Neuronal stem cell (in vitro differentiated cells): ENCODE measurements around the gene MARCHF3. TPM values are rescaled to one million over a fixed set of nuclear protein-coding genes. Genes with fewer than 3 reads are reported as not detected.
A peak's percentile ranks its signal among the peaks of the same experiment; 100 is the strongest.

ENCODE experiments used
- DNase-seq: peaks from one replicate; pipeline ENCODE4 v3.0.0-alpha.2; 2013; ENCODE audit warnings: low spot score
- H2AFZ ChIP-seq: one replicate; pipeline ENCODE4 v1.6.1; 2013; ENCODE audit warnings: mild to moderate bottlenecking, low read length, inconsistent platforms
- H2AK5ac ChIP-seq: 2 replicates; pipeline ENCODE4 v1.6.1; 2013; ENCODE audit warnings: low read depth, mild to moderate bottlenecking, inconsistent platforms, low read length, moderate library complexity, mixed read lengths
- H2BK120ac ChIP-seq: 2 replicates; pipeline ENCODE4 v1.6.1; 2013; ENCODE audit warnings: low read depth, mild to moderate bottlenecking, inconsistent platforms, low read length, moderate library complexity, mixed read lengths
- H2BK12ac ChIP-seq: one replicate; pipeline ENCODE4 v1.6.1; 2013; ENCODE audit warnings: low read length, inconsistent platforms
- H2BK15ac ChIP-seq: 2 replicates; pipeline ENCODE4 v1.6.1; 2013; ENCODE audit warnings: mild to moderate bottlenecking, low read length, inconsistent platforms, mixed read lengths
- H2BK5ac ChIP-seq: one replicate; pipeline ENCODE4 v1.6.1; 2013; ENCODE audit warnings: inconsistent platforms, mild to moderate bottlenecking, low read length, moderate library complexity
- H3K14ac ChIP-seq: one replicate; pipeline ENCODE4 v1.6.1; 2013; ENCODE audit warnings: low read length, inconsistent platforms
- H3K18ac ChIP-seq: 2 replicates; pipeline ENCODE4 v1.6.1; 2013; ENCODE audit warnings: low read length, inconsistent platforms
- H3K23ac ChIP-seq: 2 replicates; pipeline ENCODE4 v1.6.1; 2013; ENCODE audit warnings: low read depth, mild to moderate bottlenecking, mixed read lengths, low read length, inconsistent platforms; ENCODE audit not compliant: poor library complexity
- H3K27ac ChIP-seq: replicated peaks from 3 replicates; pipeline ENCODE4 v1.5.1; 2013; ENCODE audit warnings: low read length, inconsistent platforms
- H3K27me3 ChIP-seq, 3 experiments: 2 replicates each; pipeline ENCODE4 v1.6.1; 2013; ENCODE audit warnings: low read length in 3 of 3, mild to moderate bottlenecking in 2 of 3, inconsistent platforms in 1 of 3, low read depth in 1 of 3, mixed read lengths in 1 of 3, moderate library complexity in 1 of 3; ENCODE audit not compliant: control insufficient read depth in 3 of 3, insufficient read depth in 3 of 3
- H3K36me3 ChIP-seq, 2 donors: replicated peaks in 1 of 2; 2 replicates each; pipeline ENCODE4 v1.6.1; 2013; ENCODE audit warnings: low read length in 2 of 2; ENCODE audit not compliant: control insufficient read depth in 2 of 2, insufficient read depth in 2 of 2
- H3K4ac ChIP-seq: 2 replicates; pipeline ENCODE4 v1.6.1; 2013; ENCODE audit warnings: inconsistent platforms, mild to moderate bottlenecking, low read length, moderate library complexity
- H3K4me1 ChIP-seq, 2 donors: 1 replicate in 1 of 2; 2 replicates in 1 of 2; pipeline ENCODE4 v1.6.1; 2013; ENCODE audit warnings: low read length in 2 of 2, low read depth in 1 of 2; ENCODE audit not compliant: control insufficient read depth in 2 of 2, insufficient read depth in 1 of 2
- H3K4me2 ChIP-seq: one replicate; pipeline ENCODE4 v1.6.1; 2013; ENCODE audit warnings: mild to moderate bottlenecking, low read length, inconsistent platforms; ENCODE audit not compliant: insufficient read depth, poor library complexity, severe bottlenecking
- H3K4me3 ChIP-seq, 2 donors: 2 replicates each; pipeline ENCODE4 v1.5.1; 2013; ENCODE audit warnings: low read length in 2 of 2, mild to moderate bottlenecking in 2 of 2, inconsistent platforms in 1 of 2, moderate library complexity in 1 of 2
- H3K79me1 ChIP-seq: one replicate; pipeline ENCODE4 v1.6.1; 2013; ENCODE audit warnings: low read depth, mild to moderate bottlenecking, inconsistent platforms, low read length, moderate library complexity
- H3K9ac ChIP-seq: one replicate; pipeline ENCODE4 v1.6.1; 2013; ENCODE audit warnings: mild to moderate bottlenecking, low read depth, low read length, inconsistent platforms; ENCODE audit not compliant: poor library complexity
- H3K9me3 ChIP-seq, 2 donors: replicated peaks in 1 of 2; 2 replicates each; pipeline versions ENCODE3 to v1.6.1; 2013; ENCODE audit warnings: low read length in 2 of 2, mild to moderate bottlenecking in 2 of 2, inconsistent platforms in 1 of 2, low read depth in 1 of 2, mixed read lengths in 1 of 2, moderate library complexity in 1 of 2; ENCODE audit not compliant: control insufficient read depth in 2 of 2, insufficient read depth in 1 of 2
- H4K8ac ChIP-seq: one replicate; pipeline ENCODE4 v1.6.1; 2013; ENCODE audit warnings: low read depth, mild to moderate bottlenecking, inconsistent platforms, low read length, moderate library complexity
- H4K91ac ChIP-seq: one replicate; pipeline ENCODE4 v1.6.1; 2013; ENCODE audit warnings: low read length, low read depth, mild to moderate bottlenecking, inconsistent platforms; ENCODE audit not compliant: poor library complexity
- WGBS, 2 donors: extraction: QIAGEN DNeasy Blood & Tissue Kit; methylation state at CpG; one replicate each; pipeline ENCODE4 v1.1.7; 2013; ENCODE audit warnings: missing lambda C conversion rate in 2 of 2, mixed read lengths in 1 of 2; ENCODE audit not compliant: insufficient read length in 2 of 2, insufficient replicate concordance in 1 of 2; ENCODE audit errors: extremely low coverage in 2 of 2; 5-methylcytosine and 5-hydroxymethylcytosine counted together
- polyA plus RNA-seq, 2 experiments: library from polyadenylated mRNA; stranded (reverse); fragments of 200-250 nt; gene quantifications; one replicate each; pipeline ENCODE4 v1.2.3, GENCODE V29; 2013

Gene MARCHF3, protein sequence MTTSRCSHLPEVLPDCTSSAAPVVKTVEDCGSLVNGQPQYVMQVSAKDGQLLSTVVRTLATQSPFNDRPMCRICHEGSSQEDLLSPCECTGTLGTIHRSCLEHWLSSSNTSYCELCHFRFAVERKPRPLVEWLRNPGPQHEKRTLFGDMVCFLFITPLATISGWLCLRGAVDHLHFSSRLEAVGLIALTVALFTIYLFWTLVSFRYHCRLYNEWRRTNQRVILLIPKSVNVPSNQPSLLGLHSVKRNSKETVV
- 0.53 TPM for polyA plus RNA-seq (2013, experiment 1 of 2)
- 0.71 TPM for polyA plus RNA-seq (2013, experiment 2 of 2)

DNA sequence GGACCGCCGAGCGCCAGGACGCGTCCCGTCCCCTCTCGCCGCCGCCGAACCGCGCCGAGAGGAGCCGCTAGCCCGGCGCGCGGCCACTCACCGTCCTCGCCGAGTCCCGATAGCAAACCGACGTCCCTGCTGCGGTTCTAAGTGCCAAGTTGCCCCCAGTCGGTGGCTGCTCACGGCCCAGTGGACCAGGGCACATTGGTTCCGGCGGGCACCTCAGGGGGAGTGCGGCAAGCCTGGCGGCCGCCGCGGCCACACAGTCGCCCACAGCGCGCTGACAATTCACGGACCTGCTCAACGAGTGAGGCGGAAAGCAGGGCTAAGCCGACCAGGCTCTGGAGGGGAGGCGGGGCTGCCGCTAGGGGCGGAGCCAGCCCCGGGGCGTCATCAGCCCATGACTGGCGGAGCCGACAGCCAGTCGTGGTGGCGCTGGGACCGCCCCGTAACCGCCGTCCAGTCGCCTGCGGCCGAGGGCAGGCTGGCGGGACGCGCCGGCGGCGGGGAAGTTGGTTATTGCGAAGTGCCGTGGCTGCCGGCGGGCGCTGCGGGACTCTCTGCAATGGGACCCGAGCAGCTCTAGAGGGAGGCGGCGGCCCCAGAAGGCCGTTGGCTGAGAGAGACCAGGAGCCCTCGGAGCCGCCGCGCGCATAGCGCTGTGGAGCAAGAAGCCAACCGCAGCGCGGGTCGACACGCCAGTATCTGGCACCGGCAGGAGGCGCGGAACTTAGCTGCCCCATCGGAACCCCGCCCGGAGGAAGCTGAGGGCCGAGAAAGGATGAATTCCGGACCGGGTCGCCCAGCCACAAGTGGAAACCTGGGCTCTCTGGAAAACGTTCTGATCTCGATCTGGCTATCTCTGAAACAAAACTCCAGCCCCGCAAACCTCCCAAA, at the start of gene MARCHF3:
Gene MARCHF3, minus strand, starts transcription at position 300 of the 888 bp plus-strand sequence. CDS start 112,387 bp downstream, outside the sequence.
- Histone ChIP-seq H3K4me2 (peak within 1 kb of the TSS; percentile 99), H3K9me3 (peaks cover 0 to 6% of the 10 kb centered on the region in 2 donors), H3K18ac (peak within 1 kb of the TSS; percentile 97), H2BK15ac (peak within 1 kb of the TSS; percentile 92), H3K27me3 (peaks cover 6 to 16% (median 14%) of the 10 kb centered on the region in 3 experiments), H3K23ac (peak within 1 kb of the TSS; percentile 98), H3K4me3 (peak within 1 kb of the TSS; percentile 71 to 98), H4K8ac (no peak within 1 kb of the TSS), H3K79me1 (no peaks in the 10 kb centered on the region), H3K36me3 (no peaks in the 10 kb centered on the region), H3K14ac (peak within 1 kb of the TSS; percentile 94), H2AFZ (peak within 1 kb of the TSS; percentile 99), H3K4me1 (peaks cover 3 to 29% of the 10 kb centered on the region in 2 donors), H2BK5ac (no peak within 1 kb of the TSS), H3K27ac (peak within 1 kb of the TSS; percentile 50), H2BK120ac (peak within 1 kb of the TSS; percentile 98), H4K91ac (no peak within 1 kb of the TSS), H3K9ac (peak within 1 kb of the TSS; percentile 90), H2BK12ac (peak within 1 kb of the TSS; percentile 41), H2AK5ac (peak within 1 kb of the TSS; percentile 56), H3K4ac (no peak within 1 kb of the TSS)
- no CpG with 5 or more reads among the region's 97 CpGs for WGBS, 2 donors
- DNase-seq, result peak; percentile 96

DNA sequence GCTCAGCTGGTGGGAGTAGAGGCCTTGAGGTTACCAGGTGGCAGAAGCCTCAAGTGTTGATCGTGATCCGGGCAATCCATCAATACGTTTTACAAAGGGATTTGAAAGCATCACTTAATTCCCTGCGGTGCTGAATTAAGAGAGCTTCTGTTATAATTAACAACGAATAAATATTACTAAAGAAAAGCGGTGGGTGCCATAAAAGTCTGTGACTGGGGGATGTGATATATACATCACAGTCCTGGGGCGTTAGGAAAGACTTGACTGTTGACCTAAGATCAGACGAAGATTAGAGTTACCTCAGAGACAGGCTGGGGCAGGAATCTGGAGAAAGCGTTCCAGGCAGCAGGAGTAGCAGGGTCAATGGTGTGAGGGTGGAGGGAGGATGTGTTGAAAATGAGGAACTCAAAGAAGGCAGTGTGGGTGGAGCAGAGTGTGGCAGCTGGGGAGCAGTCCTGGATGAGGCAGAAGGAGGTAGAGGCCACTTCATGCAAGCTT, 49.7 kb upstream of the MARCHF3 start:
- no CpG with 5 or more reads among the region's 9 CpGs for WGBS, 2 donors
- Histone ChIP-seq H3K18ac (no peak overlapping the region), H3K36me3 (no peaks in the 10 kb centered on the region), H4K8ac (no peak overlapping the region), H2BK12ac (no peak overlapping the region), H3K9me3 (no peaks in the 10 kb centered on the region), H2BK5ac (no peak overlapping the region), H3K4me3 (no peak overlapping the region), H3K14ac (no peak overlapping the region), H3K9ac (no peak overlapping the region), H3K79me1 (no peaks in the 10 kb centered on the region), H3K27me3 (no peaks in the 10 kb centered on the region), H3K23ac (no peak overlapping the region), H2AK5ac (no peak overlapping the region), H3K27ac (no peak overlapping the region), H3K4me1 (peaks cover 8 to 45% of the 10 kb centered on the region in 2 donors), H2AFZ (peak overlapping the region; percentile 66), H2BK15ac (no peak overlapping the region), H3K4ac (no peak overlapping the region), H4K91ac (no peak overlapping the region), H3K4me2 (no peak overlapping the region), H2BK120ac (no peak overlapping the region)
- DNase-seq, result no peak

DNA sequence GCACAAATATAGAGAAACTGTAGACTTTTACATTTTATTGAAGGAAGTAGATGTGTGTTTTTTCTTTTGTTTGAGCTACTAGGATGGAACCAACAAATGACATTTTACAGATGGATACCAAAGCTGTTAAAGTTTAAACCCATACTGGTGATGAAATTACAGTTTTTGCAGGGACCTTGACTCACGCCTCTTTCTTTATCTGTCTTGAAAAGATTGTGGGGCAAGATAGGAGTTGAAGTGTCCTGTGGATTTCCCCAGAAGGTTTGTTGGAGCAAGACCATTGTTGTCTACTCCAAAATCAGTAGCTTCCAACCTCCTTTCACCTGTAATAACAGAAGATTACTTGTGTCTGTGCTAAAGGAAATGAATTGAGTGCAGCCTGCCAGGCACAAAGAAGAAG, 47.0 kb upstream of the MARCHF3 start:
- no peak overlapping the region for H3K4me3 ChIP-seq
- no peak overlapping the region for H3K18ac ChIP-seq
- H3K36me3 ChIP-seq, result no peaks in the 10 kb centered on the region
- H2AK5ac ChIP-seq, result no peak overlapping the region
- H3K23ac ChIP-seq, result no peak overlapping the region
- no peaks in the 10 kb centered on the region for H3K79me1 ChIP-seq
- no peak overlapping the region for H3K4me2 ChIP-seq
- H2AFZ ChIP-seq, result no peak overlapping the region
- no peak for DNase-seq
- H3K9me3 ChIP-seq, result no peaks in the 10 kb centered on the region
- no peak overlapping the region for H2BK120ac ChIP-seq
- no peak overlapping the region for H2BK5ac ChIP-seq
- H3K4ac ChIP-seq, result no peak overlapping the region
- no peak overlapping the region for H3K14ac ChIP-seq
- no peak overlapping the region for H2BK15ac ChIP-seq
- H3K9ac ChIP-seq, result no peak overlapping the region
- no peak overlapping the region for H3K27ac ChIP-seq
- no peaks in the 10 kb centered on the region for H3K27me3 ChIP-seq
- no CpG with 5 or more reads among the region's 1 CpG for WGBS, 2 donors
- no peak overlapping the region for H4K8ac ChIP-seq
- peaks cover 0 to 39% of the 10 kb centered on the region in 2 donors for H3K4me1 ChIP-seq
- no peak overlapping the region for H4K91ac ChIP-seq
- no peak overlapping the region for H2BK12ac ChIP-seq
